Spinal cord (tissue), 10 donors: ENCODE data around the gene LAMP5. TPM values are rescaled to one million over a fixed set of nuclear protein-coding genes. Genes with fewer than 3 reads are reported as not detected.
A peak's percentile ranks its signal among the peaks of the same experiment; 100 is the strongest.

ENCODE experiments used
- DNase-seq, 6 donors: peaks; one replicate each; pipeline versions ENCODE4 v3.0.0 to v3.0.0-alpha.2; 2013 to 2015; ENCODE audit warnings: low spot score in 6 of 6, low read depth in 4 of 6
- H3K27ac ChIP-seq: one replicate; pipeline ENCODE4 v1.5.1; 2013; ENCODE audit warnings: low read depth, low read length, control low read depth
- H3K27me3 ChIP-seq: one replicate; pipeline ENCODE4 v1.6.1; 2013; ENCODE audit warnings: low read length; ENCODE audit not compliant: control insufficient read depth, insufficient read depth
- H3K36me3 ChIP-seq: one replicate; pipeline ENCODE4 v1.6.1; 2013; ENCODE audit warnings: low read length; ENCODE audit not compliant: control insufficient read depth, insufficient read depth
- H3K4me1 ChIP-seq: one replicate; pipeline ENCODE4 v1.6.1; 2013; ENCODE audit warnings: low read length; ENCODE audit not compliant: control insufficient read depth, insufficient read depth
- H3K4me3 ChIP-seq: one replicate; pipeline ENCODE4 v1.5.1; 2013; ENCODE audit warnings: low read depth, low read length, control low read depth
- H3K9me3 ChIP-seq: one replicate; pipeline ENCODE4 v1.6.1; 2013; ENCODE audit warnings: low read length; ENCODE audit not compliant: control insufficient read depth, insufficient read depth
- WGBS: methylation state at CpG from one replicate; pipeline ENCODE4 v1.1.5; 2013; ENCODE audit warnings: missing lambda C conversion rate; ENCODE audit not compliant: insufficient coverage; 5-methylcytosine and 5-hydroxymethylcytosine counted together
- polyA plus RNA-seq, 2 donors: library from polyadenylated mRNA; unstranded; fragments of 120-200 nt; gene quantifications; one replicate each; pipeline ENCODE4 v1.2.1, GENCODE V29; 2013; ENCODE audit not compliant: insufficient read length in 2 of 2
- total RNA-seq, 2 donors: library from RNA; depleted of rRNA in 1 of 2; stranded (reverse); fragments of 120-200 nt in 1 of 2; fragments of >200 nt in 1 of 2; gene quantifications; one replicate each; pipeline versions ENCODE4 v1.2.3 to v1.2.4, GENCODE V29; 2013 to 2014
- donor health status: healthy.

The LAMP5 gene
- total and polyA plus RNA-seq, 4 donors = 27.4 to 90.7 (median 70.6) TPM

DNA sequence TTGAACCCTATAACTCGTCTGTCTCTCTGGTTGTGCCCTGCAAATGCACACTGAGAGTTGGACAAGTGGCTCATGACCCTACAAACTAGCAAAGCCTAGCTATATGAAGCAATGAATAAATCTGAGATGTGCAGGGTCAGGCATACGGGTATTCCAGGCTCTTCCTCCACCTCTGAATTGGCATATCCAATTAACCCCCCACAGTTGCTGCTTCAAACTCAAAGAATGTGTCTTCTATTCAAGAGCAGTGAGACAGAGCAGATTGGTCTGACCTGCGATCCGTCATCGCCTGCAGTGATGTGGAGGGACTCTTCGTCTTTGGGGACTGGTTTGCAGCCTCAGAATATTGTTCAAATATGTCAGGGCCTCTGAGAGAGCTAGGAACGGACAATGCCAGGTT, 59.8 kb downstream of the LAMP5 start:
- peak in 1 of 6 donors; percentile 85 for DNase-seq
- H3K4me1 ChIP-seq = peaks cover 13% of the 10 kb centered on the region
- no peak overlapping the region for H3K4me3 ChIP-seq
- H3K36me3 ChIP-seq = no peaks in the 10 kb centered on the region
- H3K27me3 ChIP-seq = no peaks in the 10 kb centered on the region
- 44% methylated on average over 4 of the region's 7 CpGs for WGBS
- H3K27ac ChIP-seq = no peak overlapping the region
- no peaks in the 10 kb centered on the region for H3K9me3 ChIP-seq

DNA sequence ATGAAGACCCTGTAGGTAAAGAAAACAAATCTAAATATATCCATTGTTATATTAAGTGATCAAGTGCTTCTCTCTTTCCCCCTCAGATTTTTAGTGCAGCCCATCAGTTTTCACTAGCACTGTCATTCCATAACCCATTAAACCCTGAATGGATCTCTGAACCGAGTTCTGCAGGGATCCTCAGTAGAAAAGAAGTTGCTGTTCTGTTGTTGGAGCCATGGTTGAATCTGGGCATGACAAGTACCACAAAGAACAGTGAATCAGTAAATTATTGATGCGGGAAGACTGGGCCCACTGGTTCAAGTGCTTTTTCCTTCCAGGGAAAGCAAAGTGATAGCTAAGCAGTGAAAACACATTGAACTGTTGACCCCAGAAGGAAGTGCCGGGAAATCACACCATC, 60.4 kb downstream of the LAMP5 start:
- Histone ChIP-seq H3K4me3 (no peak overlapping the region), H3K36me3 (no peaks in the 10 kb centered on the region), H3K27me3 (no peaks in the 10 kb centered on the region), H3K4me1 (peaks cover 13% of the 10 kb centered on the region), H3K9me3 (no peaks in the 10 kb centered on the region), H3K27ac (no peak overlapping the region)
- no peak for DNase-seq
- no CpG with 5 or more reads among the region's 3 CpGs for WGBS

DNA sequence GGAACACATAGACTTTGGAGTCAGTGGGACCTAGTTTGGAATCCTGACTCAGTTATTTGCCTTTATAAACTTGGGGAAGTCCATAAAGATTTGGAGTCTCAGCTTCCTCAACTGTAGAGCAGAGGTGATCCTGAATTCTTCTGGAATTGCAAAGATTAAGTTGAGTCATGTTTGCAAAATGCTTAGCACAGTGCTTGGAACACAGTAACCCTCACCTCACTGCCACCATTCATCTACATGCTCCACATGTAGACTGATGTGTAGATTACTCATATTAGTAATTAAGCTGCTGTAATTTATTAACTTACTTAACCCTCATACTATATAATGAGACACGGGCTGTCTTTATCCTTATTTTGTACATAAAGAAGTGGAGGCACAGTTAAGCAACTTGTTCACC, 61.4 kb downstream of the LAMP5 start:
- H3K9me3 ChIP-seq = no peaks in the 10 kb centered on the region
- no peaks in the 10 kb centered on the region for H3K27me3 ChIP-seq
- no peak for DNase-seq
- H3K27ac ChIP-seq = no peak overlapping the region
- no peak overlapping the region for H3K4me3 ChIP-seq
- peaks cover 5% of the 10 kb centered on the region for H3K36me3 ChIP-seq
- peaks cover 13% of the 10 kb centered on the region for H3K4me1 ChIP-seq
- WGBS = no CpG with 5 or more reads among the region's 1 CpG

- Histone ChIP-seq H3K27me3 (no peaks in the 10 kb centered on the region), H3K27ac (no peak overlapping the region), H3K36me3 (peaks cover 5% of the 10 kb centered on the region), H3K9me3 (no peaks in the 10 kb centered on the region), H3K4me1 (peaks cover 8% of the 10 kb centered on the region), H3K4me3 (no peak overlapping the region)
- 64% methylated on average over 2 of the region's 4 CpGs for WGBS
- peak in 1 of 6 donors; percentile 40 for DNase-seq
These were observed 62.3 kb downstream of the LAMP5 start for GRCh38 chr20:9576695-9577094.

- WGBS = 69% methylated on average over 4 of the region's 7 CpGs
- no peaks in the 10 kb centered on the region for H3K9me3 ChIP-seq
- H3K4me1 ChIP-seq = peaks cover 8% of the 10 kb centered on the region
- no peak overlapping the region for H3K4me3 ChIP-seq
- peaks cover 5% of the 10 kb centered on the region for H3K36me3 ChIP-seq
- no peak overlapping the region for H3K27ac ChIP-seq
- no peaks in the 10 kb centered on the region for H3K27me3 ChIP-seq
- peak in 1 of 6 donors; percentile 54 for DNase-seq
These were observed 63.0 kb downstream of the LAMP5 start for GRCh38 chr20:9577397-9577796.

GRCh38 chr20:9578594-9578993, 64.2 kb downstream of the LAMP5 start:
- WGBS = no CpG with 5 or more reads among the region's 2 CpGs
- peaks cover 5% of the 10 kb centered on the region for H3K36me3 ChIP-seq
- peaks cover 5% of the 10 kb centered on the region for H3K4me1 ChIP-seq
- no peak overlapping the region for H3K4me3 ChIP-seq
- H3K9me3 ChIP-seq = no peaks in the 10 kb centered on the region
- no peak for DNase-seq
- no peak overlapping the region for H3K27ac ChIP-seq
- no peaks in the 10 kb centered on the region for H3K27me3 ChIP-seq
